Measurements from ENCODE around the gene MPRIP. TPM values are rescaled to one million over a fixed set of nuclear protein-coding genes. Genes with fewer than 3 reads are reported as not detected.

Gene MPRIP
- total RNA-seq, 1 experiment from 2014 or later, result 338 TPM

DNA sequence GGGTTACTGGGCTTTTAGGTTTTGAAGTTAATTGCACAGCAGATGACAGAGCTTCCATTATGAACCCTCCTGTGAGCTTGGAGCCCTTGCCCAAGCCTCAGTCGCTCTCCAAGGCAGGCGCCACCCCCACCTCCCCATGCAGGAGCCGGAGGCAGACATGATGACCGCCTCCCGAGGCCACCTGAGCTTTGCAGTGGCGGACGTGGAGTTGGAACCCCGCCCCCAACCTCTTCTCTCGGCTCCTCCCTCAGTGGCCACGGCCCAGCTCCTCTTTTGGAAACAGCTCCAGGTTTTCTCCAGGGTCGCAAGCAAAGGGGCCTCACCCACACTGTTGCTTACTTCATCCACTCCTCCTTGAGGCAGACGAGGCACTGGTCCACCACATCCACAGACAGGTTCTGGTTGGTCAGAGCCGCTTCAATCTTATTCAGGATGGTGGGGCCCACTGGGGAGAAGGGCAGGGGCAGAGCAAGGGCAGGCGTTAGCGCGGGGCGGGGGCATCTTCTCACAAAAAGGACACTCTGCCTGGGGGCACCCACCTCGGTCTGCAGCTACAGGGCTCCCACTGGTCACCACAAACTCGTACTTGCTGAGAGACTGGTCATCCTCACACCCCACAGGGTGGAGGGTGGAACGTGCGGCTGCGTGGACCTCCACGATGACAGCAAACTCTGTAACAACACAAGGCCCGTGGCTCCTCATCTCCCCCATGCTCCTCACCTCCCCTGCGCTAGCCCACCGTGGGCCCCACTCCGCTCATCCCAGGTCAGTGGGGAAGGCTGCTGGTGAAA lies 172.6 kb downstream of the MPRIP start:
- H3K36me3 Mint-ChIP-seq (ENCODE audit: insufficient read depth, unreplicated experiment), result peaks cover 27% of the 10 kb centered on the region
- CTCF ChIA-PET, result no interaction called here
- DNase-seq, result no peak
- intact Hi-C loops (cut with micrococcal nuclease; ENCODE audit: unreplicated experiment), result no loop called here
- H3K4me3 Mint-ChIP-seq (ENCODE audit: low read depth, unreplicated experiment), result no peak overlapping the region
- no peaks in the 10 kb centered on the region for H3K9me3 Mint-ChIP-seq (ENCODE audit: low read depth, unreplicated experiment)
- no peaks in the 10 kb centered on the region for H3K27me3 Mint-ChIP-seq (ENCODE audit: unreplicated experiment)
- no TSS peak for BruUV-seq (replicated peaks)
- TF ChIP-seq, protein P1, sequence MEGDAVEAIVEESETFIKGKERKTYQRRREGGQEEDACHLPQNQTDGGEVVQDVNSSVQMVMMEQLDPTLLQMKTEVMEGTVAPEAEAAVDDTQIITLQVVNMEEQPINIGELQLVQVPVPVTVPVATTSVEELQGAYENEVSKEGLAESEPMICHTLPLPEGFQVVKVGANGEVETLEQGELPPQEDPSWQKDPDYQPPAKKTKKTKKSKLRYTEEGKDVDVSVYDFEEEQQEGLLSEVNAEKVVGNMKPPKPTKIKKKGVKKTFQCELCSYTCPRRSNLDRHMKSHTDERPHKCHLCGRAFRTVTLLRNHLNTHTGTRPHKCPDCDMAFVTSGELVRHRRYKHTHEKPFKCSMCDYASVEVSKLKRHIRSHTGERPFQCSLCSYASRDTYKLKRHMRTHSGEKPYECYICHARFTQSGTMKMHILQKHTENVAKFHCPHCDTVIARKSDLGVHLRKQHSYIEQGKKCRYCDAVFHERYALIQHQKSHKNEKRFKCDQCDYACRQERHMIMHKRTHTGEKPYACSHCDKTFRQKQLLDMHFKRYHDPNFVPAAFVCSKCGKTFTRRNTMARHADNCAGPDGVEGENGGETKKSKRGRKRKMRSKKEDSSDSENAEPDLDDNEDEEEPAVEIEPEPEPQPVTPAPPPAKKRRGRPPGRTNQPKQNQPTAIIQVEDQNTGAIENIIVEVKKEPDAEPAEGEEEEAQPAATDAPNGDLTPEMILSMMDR (IDR thresholded peaks at IDR 0.05; ENCODE audit: unreplicated experiment), result no peak
- H3K27ac Mint-ChIP-seq (ENCODE audit: unreplicated experiment), result no peak overlapping the region
- H3K4me1 Mint-ChIP-seq (ENCODE audit: low read depth, unreplicated experiment), result no peaks in the 10 kb centered on the region

DNA sequence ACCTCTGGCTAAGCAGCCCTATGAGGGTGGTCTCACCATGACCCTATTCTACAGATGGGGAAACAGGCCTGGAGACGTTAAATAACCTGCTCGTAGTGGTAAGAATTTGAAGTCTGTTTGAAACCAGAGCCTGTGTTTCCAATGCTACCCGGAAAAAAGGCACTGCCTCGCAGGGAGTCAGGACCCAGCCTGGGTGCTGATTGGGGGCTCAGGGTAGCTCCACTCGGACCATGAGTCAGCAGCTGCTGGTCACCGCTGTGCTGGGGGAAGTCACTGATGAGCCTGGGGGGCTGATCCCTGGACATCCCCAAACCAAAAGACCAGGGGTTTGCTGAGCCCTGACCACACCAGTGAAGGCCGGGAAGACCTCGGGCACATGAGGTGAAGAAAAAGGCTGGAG lies 173.3 kb downstream of the MPRIP start:
- TF ChIP-seq, protein P1 (IDR thresholded peaks at IDR 0.05; ENCODE audit: unreplicated experiment), result no peak
- CTCF ChIA-PET, result no interaction called here
- Mint-ChIP-seq H3K27ac (ENCODE audit: unreplicated experiment) (no peak overlapping the region), H3K27me3 (ENCODE audit: unreplicated experiment) (no peaks in the 10 kb centered on the region), H3K9me3 (ENCODE audit: low read depth, unreplicated experiment) (no peaks in the 10 kb centered on the region), H3K4me1 (ENCODE audit: low read depth, unreplicated experiment) (no peaks in the 10 kb centered on the region), H3K4me3 (ENCODE audit: low read depth, unreplicated experiment) (no peak overlapping the region), H3K36me3 (ENCODE audit: insufficient read depth, unreplicated experiment) (peaks cover 32% of the 10 kb centered on the region)
- BruUV-seq (replicated peaks), result no TSS peak
- DNase-seq, result no peak
- intact Hi-C loops (cut with micrococcal nuclease; ENCODE audit: unreplicated experiment), result no loop called here

DNA sequence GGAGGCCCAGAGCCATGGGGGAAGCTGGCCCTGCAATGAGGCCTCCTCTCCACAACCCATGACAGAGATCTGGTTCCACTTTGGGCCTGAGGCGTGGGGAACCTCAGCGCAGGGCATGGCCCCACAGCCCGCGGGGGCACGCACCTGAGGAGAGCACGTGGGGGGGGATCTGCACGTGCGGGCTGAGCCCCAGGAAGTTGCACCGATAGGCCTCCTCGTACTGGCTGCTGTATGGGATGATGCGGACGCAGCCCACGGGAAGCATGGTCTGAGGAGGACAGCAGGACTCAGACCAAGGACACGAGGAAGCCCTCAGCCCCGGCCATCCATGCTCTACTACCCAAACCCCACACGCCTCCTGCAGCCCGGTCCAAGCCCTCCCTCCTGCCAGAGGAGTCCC lies 174.0 kb downstream of the MPRIP start:
- Mint-ChIP-seq H3K9me3 (ENCODE audit: low read depth, unreplicated experiment) (no peaks in the 10 kb centered on the region), H3K36me3 (ENCODE audit: insufficient read depth, unreplicated experiment) (peaks cover 32% of the 10 kb centered on the region), H3K4me1 (ENCODE audit: low read depth, unreplicated experiment) (no peaks in the 10 kb centered on the region), H3K27ac (ENCODE audit: unreplicated experiment) (no peak overlapping the region), H3K4me3 (ENCODE audit: low read depth, unreplicated experiment) (no peak overlapping the region), H3K27me3 (ENCODE audit: unreplicated experiment) (no peaks in the 10 kb centered on the region)
- intact Hi-C loops (cut with micrococcal nuclease; ENCODE audit: unreplicated experiment), result no loop called here
- BruUV-seq (replicated peaks), result no TSS peak
- CTCF ChIA-PET, result no interaction called here
- TF ChIP-seq, protein P1 (IDR thresholded peaks at IDR 0.05; ENCODE audit: unreplicated experiment), result no peak
- no peak for DNase-seq

DNA sequence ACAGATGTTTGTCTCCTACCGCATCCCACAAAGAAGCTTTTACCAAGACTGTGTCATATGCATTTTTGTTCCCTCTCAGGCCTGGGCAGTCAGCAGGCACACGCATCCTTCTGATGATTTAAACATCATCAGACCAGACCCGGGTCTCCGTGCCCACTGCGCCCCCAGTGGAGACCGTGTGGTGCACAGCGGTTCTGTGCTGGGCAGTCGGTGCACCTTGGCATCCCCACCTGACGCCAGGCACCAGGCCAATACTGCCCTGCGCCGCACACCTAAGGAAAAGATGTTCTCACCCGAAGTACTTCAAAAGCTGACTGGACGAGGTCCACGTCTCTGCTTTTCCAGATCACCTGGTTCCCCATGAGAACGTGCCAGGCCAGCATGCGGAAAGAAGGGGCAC lies 174.5 kb downstream of the MPRIP start:
- TF ChIP-seq, protein P1 (IDR thresholded peaks at IDR 0.05; ENCODE audit: unreplicated experiment), result no peak
- peaks cover 32% of the 10 kb centered on the region for H3K36me3 Mint-ChIP-seq (ENCODE audit: insufficient read depth, unreplicated experiment)
- no TSS peak for BruUV-seq (replicated peaks)
- no peaks in the 10 kb centered on the region for H3K27me3 Mint-ChIP-seq (ENCODE audit: unreplicated experiment)
- H3K4me1 Mint-ChIP-seq (ENCODE audit: low read depth, unreplicated experiment), result no peaks in the 10 kb centered on the region
- CTCF ChIA-PET, result no interaction called here
- H3K9me3 Mint-ChIP-seq (ENCODE audit: low read depth, unreplicated experiment), result no peaks in the 10 kb centered on the region
- intact Hi-C loops (cut with micrococcal nuclease; ENCODE audit: unreplicated experiment), result no loop called here
- no peak overlapping the region for H3K27ac Mint-ChIP-seq (ENCODE audit: unreplicated experiment)
- no peak overlapping the region for H3K4me3 Mint-ChIP-seq (ENCODE audit: low read depth, unreplicated experiment)
- DNase-seq, result no peak

All from Calu3 (cell line).